HG02678 (cell line): Measurements from ENCODE around the gene ADORA2A.

ENCODE experiments used
- ATAC-seq: cut with Tn5 transposase; IDR thresholded peaks from one replicate; pipeline ENCODE4 v1.9.1; 2021; ENCODE audit warnings: mild to moderate bottlenecking, moderate library complexity; ENCODE audit not compliant: unreplicated experiment

ADORA2A gene

DNA sequence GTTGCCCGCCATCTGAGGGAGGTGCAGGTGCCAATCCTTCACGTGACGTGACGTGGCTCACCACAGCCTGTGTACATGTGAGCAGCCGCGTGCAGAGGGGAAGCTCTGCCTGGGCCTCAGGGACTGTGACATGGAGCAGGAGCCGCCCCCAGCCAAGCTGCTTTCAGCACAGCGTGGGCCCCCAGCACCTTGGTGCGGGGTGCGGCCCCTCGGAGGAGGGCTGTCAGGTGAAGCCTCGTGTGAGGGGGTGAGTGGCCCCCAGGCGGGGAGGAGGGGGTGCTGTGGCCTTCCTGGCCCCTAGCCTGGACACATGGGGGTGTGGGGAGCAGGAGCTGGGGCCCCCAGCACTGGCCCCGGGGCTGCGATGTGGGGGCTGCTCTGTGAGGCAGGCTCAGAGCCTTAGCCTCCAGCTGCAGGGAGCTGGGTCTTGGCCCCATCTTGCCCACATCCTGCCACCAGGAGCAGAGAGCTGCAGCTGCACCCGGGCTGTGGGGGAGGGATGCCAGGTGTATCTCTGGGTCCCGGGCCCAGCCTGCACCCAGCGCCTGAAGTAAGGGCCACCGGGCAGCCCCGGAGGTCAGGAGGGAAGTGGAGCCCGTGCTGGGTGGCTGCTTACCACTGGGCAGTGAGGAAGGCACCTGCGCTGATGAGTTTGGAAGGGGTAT, at the start of gene ADORA2A:
TSS of gene ADORA2A (plus strand) at position 100 of the 665 bp plus-strand sequence. CDS start 5,806 bp downstream, outside the sequence.
- peak; percentile 65 for ATAC-seq

DNA sequence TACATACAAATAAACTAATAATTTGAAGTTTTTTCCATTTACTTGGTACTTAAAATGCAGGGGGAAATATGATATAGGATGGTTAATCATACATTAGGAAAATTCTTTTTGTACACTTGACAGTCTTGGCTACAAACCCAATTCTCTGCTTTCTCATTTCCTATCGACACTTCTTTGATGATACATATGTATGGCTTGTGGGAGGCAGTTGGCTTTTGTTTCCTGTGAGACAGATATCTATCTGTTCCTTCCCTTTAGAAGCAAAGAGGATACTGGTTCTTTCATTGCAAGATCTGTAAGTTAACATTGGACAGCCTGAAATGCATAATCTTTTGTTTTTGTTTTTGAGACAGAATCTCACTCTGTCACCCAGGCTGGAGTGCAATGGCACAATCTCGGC, 47.9 kb upstream of the ADORA2A start:
- ATAC-seq = no peak

DNA sequence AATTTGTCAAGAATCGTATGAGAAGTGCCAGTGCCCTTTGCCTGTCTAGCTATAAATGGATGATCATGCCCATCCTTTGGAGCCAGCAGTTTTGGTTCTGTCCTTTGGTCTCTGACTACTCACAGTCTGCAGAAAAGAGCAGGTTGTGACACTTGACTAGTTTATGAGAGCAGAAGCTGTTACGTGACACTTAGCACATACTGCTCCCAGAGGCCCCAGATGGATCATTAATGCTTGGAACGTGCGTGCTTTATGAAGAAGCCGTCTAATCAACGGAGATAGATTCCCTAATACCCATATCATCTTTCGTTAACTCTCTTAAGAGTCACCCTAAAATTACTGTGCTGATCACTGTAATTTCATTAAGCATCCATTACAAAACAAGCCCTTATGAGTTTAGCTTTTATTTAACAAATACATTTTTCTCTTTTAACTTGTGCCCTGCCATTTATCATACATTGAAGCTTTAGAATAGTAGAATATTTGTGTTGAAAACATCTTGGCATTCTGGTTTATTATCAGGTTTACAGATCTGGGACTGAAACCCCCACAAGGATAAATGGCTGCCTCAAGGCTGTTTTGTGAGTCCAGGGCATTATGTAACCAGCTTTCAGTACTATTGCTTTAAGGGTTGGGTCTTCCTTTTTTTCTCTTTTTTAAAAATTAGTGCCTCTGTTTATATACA, 47.0 kb upstream of the ADORA2A start:
- no peak for ATAC-seq

DNA sequence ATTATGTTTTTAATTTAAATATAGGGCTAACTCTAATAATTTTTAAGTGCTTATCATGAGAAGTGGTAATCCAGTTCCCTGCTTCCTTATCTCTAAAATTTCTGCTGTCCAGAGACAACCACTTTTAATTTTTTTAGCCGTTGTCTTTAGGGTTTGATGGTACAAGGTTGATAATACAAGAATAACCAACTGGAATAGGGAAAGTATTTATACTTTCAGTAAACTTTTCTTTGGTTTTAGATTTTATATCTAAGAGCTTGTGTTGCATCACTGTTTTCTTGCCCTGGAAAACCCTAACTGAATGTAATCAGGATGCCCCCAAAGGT, 46.5 kb upstream of the ADORA2A start:
- ATAC-seq = no peak

DNA sequence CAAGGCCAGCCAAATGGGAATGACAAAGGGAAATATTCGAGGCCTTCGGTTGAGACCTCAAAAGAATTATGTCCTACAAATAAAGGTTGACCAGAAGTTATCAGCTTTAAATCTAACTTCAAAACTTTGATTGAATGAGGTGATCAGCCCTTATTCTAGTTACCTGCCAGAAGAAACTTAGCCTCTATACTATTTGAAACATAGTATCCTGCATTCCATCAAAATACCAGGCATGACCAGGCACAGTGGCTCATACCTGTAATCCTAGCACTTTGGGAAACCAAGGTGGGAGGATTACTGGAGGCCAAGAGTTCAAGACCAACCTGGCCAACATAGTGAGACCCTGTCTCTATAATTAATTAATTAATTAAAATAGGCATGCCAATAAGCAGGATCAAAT, 44.3 kb upstream of the ADORA2A start:
- ATAC-seq = no peak

DNA sequence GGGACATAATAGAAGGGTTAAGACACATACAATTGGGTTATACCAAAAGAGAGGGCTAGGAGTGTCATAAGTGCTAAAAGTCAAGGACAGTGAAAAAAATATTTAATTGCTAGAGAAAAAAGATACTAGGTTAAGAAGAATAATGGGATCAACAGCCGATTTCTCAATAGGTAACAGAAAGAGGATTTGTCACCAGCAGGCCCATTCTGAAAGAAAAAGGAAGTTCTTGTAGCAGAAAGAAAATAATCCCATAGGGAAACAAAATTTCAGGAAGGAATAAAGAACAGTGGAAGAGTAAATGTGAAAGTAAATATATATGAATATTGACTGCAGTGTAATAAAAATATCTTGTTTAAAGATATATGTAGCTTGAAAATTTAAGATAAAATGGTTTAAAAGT, 43.3 kb upstream of the ADORA2A start:
- no peak for ATAC-seq

DNA sequence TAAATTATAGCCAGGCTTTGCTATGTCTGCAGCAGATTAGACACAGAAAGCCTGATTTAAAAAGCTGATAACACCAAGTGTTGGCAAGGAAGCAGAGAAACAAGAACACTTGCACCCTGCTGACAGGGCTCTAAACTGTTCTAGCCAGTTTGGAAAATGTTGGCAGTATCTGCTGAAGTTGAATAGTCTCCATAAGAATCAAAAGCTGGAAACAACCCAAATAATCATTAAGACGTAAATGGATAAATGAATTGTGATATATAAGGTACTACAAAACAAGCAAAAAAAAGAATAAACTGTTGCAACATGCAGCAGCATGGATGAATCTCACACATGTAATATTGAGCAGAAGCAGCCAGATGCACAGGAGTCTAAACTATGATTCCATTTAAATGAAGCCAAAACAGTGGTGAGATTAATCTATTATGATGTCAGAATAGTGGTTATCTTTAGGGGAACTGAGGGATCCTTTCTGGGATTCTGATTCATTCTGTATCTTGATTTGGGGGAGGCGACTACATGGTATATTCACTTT, 40.4 kb upstream of the ADORA2A start:
- no peak for ATAC-seq

DNA sequence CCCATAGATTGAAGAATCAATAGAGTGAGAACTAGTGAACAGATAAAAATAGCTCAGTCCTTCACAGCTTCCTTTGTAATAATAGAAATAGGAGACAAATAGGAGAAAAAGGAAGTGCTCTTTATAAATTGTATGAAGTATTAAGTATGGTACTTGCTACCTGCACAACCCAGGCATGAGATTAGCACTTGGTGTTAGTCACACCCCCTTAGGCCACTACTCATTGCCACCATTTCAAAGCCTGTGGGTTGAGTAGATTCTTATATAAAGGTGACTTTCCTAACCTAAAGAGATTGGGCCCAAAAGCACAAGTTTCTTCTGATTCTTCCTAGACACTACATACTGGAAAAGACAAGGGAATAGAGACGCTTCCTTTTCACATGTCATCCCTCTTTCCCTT, 37.7 kb upstream of the ADORA2A start:
- no peak for ATAC-seq

DNA sequence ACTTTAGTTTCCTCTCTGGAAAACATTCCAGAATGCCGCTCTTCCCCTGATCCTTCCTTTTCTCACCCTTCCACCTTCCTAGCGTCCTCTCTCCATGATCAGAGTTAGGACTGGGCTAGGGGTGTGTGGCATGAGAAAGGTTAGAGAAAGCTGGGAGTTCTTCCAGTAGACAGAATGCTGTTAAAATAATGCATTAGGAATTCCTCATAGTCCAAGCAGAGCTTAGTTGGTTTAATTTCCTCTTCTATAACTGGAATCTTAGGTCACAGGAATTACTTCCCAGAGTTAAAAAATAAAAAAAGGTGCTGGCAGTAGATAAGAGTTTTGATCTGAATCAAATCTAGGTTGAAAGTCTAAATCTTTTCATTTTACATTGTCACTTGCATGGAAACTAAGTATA, 37.2 kb upstream of the ADORA2A start:
- ATAC-seq = no peak

DNA sequence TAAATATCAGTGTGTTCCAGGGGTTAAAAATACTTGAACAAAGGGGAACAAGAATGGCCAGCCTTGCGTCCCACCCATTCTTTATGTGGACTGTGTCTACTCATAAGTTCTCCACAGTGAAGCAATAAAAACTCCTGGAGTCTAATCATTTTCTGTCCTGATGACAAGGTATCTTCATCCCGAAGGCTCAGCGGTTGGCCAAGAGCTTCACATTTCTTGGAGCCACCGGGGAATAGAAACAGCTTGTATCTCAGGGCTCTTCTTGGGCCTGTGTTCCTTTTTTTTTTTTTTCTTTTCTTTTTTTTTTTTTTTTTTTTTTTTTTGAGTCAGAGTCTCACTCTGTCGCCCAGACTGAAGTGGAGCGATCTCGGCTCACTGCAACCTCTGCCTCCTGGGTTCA, 36.8 kb upstream of the ADORA2A start:
- no peak for ATAC-seq

DNA sequence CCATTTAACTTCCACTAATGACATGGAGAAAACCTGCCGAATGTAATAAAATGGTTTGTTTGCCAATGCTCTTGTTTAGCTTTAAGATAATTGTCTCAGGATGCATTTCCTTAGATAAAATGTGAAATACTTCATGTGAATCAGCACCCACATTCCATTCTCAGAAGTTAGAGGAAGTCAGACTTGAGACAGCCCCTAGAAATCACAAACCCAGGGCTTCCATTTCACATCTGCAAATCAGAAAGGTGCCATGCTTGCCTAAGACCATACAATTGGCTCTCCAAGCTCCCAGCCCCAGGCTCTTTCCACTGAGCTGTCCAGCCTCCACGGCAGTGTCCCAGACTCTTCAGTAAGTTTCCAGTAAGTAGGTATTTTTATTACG, 35.6 kb upstream of the ADORA2A start:
- no peak for ATAC-seq

DNA sequence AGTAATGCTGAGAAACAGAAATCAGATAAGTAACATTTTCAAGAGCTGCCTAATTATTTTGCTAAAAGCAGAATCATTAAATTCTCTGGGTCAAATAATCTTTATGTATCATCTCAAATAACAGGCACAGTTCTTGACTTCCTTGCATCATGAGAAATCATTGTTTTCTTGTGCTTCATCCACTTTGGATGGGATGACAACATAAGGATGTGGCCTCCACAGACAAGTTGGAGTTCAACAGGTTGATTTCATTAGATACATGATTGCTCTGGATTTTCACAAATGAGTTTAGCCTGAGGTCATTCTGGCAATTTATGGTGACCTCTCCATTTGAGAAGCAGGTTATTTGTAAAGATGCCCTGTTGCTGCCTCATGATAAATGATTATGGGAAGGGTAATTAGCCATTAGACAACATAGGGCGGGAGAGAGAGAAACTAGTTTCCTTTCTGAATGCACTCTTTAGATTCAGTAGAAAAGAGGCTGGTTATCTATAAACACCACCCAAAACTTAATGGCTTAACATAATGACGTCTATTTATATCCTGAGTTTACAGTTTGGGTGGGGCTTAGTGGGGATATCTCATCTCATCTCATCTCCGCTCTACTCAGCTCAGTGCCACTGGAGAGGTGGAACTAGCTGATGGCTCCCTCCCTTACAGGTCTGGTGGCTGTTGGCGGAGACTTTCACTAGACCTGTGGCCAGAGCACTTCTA, 35.0 kb upstream of the ADORA2A start:
- ATAC-seq = no peak

DNA sequence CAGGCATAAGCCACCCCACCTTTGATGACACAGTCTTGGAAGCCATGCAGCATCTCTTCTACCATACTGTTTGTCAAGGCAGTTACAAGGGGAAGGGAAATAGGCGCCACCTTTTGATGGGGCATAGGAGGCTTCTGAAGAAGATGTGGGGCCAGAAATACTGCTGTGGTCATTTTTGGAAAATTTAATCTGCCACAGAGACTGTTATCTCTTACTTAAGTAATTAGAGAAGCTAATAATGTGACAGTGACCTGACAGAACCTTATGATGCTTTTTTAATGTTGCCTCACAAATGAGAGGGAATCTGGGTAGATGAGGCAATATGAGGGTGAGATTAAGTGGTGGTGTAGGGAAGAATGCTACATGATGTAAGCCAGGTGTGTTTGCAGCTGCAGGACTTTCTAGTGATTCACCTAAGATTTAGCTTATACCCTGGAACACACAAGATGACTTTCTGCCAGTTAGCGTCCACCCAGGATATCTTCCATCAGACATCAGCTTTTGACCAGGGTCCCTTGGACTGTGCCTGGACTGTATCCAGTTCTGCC, 34.3 kb upstream of the ADORA2A start:
- ATAC-seq = no peak

DNA sequence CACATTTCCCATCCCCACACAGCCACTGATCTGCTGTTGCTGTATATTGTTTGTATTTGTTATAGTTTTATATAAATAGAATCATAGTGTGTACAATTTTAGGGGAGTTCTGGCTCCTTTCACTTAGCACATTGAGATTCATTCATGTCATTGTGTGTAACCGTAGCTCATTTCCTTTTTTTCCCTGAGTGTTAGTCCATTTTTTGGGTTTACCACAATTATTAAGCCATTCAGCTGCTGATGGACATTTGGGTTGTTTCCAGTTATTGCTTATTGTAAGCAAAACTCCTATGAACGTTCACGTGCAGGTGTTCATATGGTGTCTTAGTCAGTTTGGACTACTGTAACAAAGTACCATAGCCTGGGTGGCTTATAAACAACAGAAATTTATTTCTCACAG, 33.6 kb upstream of the ADORA2A start:
- ATAC-seq = no peak

DNA sequence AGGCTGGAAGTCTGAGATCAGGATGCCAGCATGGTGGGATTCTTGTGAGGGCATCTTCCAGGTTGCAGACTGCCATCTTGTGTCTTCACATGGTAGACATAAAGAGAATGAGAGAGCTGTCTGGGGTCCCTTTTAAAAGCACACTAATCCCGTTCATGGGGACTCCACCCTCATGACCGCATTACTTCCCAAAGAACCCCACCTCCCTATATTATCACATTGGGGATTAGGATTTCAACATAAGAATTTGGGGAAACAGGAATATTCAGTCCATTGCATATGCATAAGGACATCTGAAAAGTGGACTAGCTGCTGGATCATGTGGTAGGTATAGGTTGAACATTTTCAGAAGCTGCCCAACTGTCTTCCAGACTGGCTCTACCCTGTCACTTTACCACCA, 33.1 kb upstream of the ADORA2A start:
- no peak for ATAC-seq

DNA sequence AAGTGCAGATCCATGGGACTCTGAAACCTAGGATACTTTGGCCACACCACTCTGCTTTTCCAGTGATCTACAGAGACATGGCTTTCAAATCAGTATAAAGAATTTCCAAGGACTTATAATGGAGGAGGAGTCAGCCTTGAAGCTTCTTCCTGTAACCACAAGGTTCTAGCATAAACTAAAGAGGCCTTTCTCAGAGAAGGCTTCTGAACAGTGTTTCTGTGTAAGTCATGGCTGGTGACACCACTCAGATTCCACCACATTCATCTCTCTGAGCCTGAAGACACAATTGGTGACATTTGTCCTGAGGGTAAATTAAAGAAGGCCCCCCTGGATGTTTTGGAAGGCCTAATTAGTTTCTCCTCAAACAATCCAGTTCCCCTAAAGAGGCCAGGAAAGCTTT, 29.0 kb upstream of the ADORA2A start:
- ATAC-seq = no peak

DNA sequence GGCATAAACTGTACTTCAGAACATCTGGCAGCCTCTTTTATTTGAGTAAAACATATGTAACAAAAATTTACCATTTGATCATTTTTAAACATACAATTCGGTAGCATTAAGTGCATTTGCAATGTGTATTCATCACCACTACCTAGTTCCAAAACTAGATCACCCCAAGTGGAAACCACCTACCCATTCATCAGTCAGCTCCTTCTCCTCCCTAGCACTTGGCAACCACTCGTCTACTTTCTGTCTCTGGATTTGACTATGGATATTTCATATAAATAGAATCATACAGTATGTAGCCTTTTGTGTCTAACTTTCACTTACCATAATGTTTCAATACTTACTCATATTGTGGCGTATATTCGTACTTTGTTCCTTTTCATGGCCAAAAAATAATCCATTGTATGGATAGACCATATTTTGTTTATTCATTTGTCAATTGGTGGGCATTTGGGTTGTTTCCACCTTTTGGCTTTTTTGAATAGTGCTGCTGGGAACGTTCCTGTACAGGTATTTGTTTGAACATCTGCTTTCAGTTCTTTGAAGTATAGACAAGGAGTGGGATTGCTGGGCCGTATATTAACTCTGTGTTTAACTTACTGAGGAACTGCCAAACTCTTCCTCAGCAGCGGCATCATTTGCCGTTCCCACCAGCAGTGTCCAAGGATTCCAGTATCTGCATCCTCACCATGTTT, 27.2 kb upstream of the ADORA2A start:
- peak; percentile 20 for ATAC-seq

DNA sequence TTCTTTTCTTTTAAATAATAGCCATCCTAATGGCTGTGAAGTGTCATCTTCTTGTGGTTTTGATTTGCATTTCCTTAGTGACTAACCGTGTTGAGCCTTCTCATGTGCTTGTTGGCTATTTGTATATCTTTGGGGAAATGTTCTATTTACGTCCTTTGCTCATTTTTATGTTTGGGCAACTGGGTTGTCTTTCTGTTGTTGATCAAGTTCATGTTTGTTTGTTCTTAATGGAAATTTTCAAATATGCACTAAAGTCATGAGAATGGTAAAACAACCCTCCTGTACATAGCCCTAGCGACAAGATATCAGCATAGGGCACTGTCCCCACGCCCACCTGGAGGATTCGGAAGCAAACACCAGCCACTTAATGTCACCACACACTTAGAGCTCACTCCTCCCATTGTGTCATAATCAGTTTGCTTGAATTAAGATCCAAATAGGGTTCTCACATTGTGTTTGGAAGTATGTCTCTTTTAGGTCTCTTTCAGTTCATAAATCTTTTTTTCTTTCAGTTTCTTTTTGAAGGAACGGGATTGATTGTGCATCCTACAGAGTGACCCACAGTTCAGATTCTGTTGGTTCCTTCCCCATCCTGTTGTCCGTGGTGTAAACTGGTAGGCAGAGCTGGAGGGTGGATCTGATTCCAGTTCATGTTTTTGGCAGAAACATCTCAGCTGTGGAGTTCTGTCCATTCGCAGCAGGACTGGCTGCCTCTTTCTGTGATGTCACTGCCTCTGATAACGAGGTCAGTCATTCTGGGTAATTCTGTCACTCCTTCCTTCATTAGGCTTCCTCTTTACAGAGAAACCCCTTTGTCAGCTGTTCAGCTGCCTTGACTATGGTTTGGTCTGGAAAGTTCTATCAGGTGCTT, 26.4 kb upstream of the ADORA2A start:
- peak; percentile 42 for ATAC-seq

DNA sequence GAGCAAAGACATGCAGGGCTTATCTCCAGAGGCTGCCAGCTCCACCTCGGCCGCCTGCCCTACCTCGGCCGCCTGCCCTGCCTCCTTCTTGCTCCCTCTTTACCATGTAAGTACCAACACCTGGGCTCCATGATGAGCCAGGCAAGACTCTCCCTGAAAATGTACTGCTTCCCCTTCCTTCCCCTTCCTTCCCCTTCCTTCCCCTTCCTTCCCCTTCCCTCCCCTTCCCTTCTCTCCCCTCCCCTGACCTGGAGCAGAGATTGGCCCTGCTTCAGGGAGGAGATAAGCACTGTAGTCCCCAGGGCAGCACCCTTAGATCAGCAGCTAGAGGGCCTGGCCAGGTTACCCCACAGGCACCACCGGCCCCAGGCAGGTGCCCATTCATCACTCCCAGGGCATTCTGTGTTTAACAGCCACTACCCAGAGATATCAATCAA, 25.4 kb upstream of the ADORA2A start:
- ATAC-seq = no peak
